Suppressor macrophage treated with lipopolysaccharide for 1 hour (primary cell): ENCODE measurements around the gene KCNQ1.

Experiments used
- DNase-seq, 3 donors: peaks; one replicate each; pipeline ENCODE4 v3.0.0-alpha.2; 2020 to 2022

KCNQ1 gene

DNA sequence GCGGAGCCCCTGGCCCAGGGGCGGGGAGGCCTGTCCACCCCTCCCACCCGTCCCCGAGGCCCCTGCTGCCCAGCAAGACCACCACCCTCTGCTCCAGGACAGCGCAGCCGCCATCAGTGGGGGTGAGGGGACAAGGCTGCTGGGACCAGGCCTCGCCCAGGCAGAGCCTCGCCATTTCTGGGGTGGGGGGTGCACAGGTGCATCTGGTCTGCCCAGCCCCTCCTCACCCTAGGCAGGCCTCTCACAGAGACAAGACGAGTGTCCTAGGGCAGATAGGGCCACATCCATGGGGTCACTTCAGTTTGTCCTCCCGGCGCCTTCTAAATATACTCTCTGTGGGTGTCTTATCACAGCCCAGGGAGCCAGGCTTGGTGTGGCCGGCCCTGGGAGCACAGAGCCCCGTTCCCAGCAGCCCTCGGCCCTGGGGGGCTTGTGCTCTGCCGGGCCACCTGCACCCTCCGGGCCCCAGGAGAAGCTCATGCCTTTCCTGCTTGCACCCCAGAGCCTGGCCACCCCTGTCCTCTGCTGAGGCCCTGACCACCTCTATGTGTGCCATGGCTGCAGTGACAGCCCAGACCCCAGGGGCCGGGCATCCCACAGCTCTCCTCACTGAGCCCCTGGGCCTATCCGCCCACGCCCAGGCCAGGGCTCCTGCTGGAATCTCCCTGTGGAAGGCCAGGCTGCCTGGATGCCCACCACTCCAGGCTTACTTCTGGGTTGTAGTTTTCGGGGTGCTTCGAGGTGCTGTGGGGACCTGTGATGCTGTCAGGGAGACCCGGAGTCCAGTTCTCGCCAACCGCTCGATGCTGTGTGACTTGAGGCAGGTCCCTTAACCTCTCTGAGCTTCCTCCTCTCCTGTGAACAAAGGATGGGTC is 70.8 kb downstream of the KCNQ1 start:
- no peak for DNase-seq

DNA sequence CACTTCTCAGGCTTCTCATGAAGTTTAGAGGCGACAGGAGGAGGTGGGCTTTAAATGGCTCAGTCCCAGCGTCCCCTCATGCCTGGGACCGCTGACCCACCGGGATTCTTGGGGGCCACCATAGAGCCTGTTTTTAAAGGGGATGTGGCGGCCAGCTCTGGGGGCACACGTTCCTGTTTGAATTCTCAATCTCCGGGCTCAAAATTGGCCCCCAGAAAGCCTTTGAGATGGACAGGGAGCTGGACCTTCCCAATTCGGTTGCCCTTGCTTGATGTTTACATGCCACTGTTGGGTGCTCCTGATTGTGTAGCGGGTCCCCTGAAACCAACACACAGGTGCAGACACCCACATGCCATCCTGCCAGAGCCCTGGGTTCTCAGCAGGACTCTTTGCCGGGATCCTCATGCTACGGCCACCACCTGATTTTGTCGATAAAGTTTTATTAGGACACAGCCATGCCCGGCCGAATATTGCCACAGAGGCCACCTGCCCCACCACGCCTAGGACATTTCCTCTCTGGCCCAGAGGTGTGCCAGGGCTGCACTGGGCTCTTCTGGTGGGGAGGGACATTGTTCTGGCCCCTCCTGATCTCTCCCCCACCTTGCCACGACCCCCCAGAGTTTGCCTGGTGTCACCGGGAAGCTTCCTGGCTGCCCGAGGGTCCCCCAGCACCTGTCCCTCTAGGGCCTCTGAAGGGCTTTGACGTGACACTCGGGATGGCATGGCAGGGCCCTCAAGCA is 71.6 kb downstream of the KCNQ1 start:
- DNase-seq, result no peak

DNA sequence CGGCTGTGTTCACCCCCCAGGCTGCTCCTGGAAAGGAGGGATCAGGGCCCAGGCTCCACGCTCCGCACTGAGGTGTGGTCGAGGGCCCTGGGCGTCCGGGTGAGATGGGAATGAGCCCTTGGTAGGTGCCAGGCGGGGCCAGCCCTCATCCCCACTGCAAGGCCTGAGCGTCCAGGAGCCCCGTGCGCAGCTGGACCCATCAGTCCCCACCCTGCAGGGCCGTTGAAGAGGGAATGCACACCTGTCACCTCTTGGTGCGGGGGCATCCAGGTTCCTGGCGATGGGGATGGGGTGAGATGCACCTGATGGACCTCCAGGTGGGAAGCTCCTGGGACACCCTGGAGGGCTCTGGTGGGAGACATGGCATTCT is 72.2 kb downstream of the KCNQ1 start:
- no peak for DNase-seq

DNA sequence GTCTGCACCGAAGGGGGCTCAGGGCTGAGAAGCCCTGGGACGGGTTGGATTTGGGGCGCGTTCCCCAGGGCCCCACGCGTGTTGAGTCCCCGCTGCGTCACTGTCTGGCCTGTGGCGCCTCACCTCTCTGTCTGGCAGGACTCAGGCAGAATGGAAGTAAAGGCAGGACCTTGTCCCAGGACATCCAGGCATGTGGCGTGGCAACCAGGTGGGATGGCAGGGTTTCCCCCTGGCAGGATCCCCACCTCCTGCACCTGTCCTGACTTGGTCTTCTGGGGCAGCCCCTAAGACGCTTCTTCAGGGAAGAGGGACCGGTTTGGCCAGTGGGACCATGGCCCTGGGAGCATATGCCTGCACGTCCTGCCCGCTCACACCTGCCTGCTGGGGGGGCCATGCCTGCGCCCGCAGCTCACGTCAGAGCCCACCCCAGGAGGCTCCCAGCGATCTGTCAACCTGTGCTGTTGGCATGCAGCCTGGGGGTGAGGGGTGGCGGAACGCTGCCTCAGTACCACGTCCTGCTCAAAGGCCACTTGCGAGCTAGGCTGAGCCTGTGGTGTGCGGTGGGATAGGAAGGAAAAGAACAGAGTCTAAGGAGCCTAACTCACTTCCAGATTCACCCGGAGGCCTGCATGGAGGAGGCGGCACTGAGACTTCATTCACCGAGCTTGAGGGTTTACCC is 72.7 kb downstream of the KCNQ1 start:
- DNase-seq, result no peak

DNA sequence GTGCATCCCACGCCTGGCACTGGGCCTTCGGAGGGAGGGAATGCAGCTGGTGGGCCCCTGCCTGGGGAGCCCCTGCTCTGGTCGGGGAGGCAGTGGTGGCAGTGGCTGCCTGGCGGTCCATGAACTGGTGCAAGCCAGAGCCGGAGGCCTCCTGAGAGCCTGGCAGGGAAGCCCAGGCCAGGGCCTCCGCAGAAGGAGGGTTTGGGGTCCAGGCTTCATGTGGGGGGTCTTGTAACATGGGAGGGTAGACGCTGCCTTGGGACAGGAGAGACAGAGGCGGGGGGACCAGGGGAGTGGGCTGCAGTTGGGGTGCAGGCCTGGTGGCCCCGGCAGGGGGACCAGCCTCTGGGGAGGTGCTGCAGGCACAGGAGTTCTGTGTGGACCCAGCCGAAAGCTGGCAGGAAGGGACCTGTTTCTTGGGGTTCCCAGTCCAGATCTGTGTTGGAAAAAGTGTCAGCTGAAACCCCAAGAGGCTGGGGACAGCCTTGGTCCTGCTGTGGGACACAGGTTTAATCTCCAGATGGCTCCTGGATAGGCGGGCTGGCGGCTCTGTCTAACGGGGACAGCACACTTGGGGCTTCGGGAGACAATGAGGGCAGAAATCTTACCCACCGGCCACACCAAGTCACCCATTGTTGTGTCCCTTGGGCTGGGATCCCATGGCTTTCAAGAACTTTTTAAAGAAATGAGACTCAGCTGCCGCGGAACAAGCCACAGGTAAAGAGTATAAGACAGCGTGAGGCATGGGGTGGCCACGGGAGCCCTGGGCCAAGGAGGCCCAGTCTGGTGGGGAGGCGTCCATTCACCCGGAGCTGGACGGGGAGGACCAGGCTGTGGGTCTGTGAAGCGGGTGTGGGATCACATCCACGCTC is 73.5 kb downstream of the KCNQ1 start:
- no peak for DNase-seq

- no peak for DNase-seq
Measured at GRCh38 chr11:2518983-2519340, 74.2 kb downstream of the KCNQ1 start.

DNA sequence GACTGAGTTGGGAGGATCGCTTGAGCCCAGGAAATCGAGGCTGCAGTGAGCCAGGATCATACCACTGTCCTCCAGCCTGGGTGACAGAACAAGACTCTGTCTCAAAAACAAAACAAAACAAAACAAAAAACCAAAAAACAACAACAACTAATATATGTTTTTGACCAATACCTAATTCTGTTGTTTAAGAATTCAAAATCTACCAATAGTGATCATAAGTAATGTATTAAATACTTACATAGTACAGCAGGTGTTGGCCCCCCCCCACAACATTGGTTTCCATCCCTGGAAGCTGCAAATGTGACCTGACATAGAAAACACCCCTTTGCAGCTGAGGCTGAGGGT is 74.7 kb downstream of the KCNQ1 start:
- no peak for DNase-seq

GRCh38 chr11:2519862-2520735 is 75.3 kb downstream of the KCNQ1 start:
- DNase-seq, result no peak

GRCh38 chr11:2520736-2521035 is 75.9 kb downstream of the KCNQ1 start:
- no peak for DNase-seq

DNA sequence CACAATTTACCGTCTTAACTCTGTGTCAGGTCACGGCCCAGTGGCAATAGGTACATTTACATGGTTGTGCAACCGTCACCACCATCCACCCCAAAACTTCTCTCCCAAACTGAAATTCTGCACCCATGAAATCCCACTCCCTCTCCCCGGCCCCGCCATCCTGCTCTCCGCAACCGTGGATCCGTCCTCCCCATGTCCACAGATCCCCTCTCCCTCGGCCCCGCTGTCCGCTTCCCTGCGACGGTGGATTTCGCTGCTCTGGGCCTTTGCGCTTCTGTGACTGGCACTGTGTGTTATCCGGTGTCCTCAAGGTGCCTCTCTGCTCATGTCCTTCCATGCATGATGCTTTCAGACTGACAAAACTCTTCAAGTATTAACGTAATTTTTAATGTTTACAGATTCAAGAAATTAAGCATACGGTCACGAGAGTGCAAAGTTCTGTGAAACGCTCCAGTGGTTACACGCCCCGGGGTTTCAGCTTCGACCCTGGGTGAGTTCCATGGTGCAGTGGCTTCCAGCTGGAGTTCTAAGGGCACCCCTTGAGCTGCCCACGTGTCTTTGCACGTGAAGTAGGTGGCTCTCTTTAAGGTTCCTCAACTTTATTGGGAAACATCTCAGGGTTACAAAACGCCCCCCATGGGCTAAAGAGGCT is 76.4 kb downstream of the KCNQ1 start:
- DNase-seq, result no peak

DNA sequence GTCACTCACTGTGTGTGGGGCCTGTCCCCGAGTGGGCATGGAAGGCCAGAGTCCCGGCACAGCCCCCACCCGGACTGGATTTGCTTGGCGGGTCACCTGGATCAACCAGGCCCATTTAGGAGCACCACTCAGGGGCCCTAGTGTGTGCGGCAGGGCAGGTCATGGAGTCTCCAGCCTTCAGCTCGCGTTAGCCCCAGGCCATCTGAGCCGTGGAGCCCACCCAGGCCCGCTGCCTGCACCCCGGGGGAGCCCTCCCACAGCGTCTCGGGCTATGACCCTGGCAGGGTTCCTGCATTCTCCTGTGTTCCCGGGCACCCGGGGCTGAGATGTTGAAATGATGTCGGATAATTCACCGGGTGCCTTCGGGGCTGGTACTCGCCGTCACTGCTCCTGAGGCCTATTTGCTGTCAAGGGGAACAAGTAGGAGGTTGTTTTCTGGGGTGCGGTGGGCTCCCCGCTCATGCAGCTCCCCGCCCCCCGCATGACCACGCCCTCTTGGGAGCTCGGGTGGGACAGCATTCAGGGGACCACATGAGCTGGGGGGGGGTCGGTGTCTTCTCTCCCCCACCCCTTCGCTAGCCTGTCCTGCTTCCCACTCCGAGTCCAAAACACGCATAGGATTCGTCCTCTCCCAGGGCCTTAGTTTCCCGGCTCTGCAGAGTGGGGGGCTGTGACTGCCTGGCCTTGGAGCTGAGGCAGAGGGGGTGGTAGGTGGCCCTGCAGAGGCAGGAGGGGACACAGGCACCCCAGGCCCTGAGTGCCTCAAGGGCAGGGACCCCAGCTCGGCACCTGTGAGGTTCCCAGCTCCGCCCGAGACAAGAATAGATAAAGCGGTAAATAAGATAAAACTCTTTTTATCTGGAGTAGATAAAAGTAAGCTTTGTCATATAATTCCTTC is 77.2 kb downstream of the KCNQ1 start:
- DNase-seq, result no peak

DNA sequence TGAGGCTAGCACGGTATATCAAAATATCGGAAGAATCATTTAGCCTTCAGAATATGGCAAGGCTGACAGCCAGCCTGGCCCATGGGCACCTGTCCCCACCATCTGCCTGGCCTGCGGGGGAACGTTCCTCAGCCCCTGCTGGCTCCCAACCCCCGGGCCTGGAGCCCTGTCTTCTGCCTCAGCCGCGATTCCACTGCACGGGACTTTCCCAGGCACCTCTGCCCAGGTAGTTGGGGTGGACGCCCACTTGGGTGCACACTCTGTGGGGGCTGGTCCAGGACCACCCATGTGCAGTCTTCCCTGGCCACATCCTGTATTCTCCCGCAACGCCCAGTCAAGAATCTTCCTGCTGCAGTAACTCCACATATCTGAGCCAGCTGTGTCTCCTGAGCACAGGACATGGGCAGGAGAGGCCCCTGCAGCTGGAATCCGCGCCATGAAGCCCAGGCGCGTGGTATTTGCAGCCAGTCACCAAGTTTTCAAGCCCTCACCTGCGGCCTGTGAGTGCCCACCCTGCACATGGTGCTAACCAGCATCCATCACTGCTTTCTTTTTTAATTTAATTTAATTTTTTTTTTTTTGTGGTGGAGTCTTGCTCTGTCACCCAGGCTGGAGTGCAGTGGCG is 77.9 kb downstream of the KCNQ1 start:
- no peak for DNase-seq

DNA sequence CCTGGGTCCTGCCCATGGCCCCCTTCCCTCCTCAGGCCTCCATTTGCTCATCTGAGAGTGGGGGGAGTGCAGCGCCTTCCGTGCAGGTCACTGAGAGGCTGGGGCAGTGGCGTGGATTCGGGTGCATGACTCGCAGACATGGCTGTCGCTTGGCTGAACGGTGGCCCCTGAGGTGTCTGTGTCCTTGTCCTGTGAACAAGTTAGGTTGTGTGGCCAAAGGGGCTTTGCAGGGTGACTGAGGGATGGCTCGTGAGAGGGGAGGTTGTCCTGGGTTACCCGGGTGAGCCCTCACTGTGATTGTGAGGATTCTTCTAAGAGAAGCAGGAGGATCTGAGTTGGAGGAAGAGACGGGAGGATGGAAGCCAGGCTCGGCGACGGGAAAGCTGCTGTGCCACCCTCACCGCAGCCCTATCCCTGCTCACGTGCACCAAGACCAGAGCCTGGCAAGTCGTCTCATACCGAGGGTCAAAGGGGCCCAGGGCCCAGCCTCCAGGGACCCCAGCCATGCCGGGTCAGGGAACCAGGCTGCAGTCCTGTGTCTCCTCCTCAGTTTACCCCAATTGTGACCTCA is 79.1 kb downstream of the KCNQ1 start:
- DNase-seq, result no peak

GRCh38 chr11:2524446-2525165 is 79.8 kb downstream of the KCNQ1 start:
- no peak for DNase-seq

DNA sequence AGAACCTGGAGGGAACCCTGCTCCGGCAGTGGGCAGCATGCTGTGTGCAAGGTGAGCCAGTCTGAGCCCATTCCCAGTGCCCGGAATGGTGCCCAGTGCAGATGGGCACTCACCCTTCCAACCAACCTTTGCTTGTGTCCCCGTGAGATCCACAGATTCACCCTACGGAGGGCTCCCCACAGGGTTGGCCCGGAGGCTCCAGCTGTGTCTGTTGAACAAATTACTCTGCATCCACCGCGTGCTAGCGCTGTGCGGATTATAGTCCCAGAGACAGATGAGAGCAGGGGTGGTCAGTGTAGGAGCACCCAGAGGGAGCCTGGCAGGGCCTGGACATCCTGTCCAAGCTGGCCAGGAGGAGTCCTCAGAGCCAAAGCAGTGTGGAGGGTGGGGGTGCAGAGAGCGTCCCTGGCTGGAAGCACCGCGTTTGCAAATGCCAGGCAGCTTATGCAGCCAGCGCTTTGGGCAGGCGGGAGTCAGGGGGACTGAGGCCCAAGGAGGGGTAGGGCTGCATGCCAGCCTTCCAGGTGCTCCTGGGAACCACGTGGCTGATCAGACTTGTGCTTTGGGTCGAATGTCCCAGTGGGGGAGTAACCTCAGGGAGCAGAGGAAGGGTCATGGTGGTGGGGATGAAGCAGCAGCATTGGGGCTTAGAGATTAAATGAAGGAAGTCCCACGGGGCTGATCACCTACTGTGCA is 80.5 kb downstream of the KCNQ1 start:
- no peak for DNase-seq

GRCh38 chr11:2525941-2526807 is 81.4 kb downstream of the KCNQ1 start:
- no peak for DNase-seq

DNA sequence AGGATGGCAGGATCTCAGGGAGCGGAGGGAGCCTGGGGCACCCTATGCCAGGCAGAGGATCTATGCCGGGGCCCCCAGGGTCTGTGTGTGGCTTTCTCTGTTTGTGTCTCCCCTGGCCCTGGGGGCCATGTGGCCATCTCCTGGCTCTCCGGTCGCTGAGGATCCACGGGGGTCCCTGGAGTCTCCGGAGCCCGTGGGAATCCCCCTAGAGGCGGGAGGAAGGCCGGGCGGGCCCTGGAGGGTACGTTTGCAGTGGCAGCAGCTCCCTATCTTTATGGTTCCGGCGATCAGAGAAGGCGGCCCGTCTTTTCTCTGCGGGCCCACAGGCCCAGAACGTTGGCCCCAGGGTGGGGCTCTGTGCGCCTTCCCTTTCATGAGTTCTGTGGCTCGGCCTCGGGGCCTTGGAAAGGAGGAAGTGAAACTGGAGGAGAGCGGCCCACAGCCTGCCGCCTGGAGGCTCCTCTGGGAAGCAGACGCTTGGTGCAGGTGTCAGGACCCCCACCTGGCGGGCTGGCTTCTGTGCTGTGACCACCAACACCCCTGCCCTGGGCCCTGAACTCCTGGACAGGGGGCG is 82.1 kb downstream of the KCNQ1 start:
- DNase-seq, result peak; percentile 87 to 92 (median 89)
